Heart right ventricle (tissue), 16 donors: Measurements from ENCODE around the gene MALSU1. TPM values are rescaled to one million over a fixed set of nuclear protein-coding genes. Genes with fewer than 3 reads are reported as not detected.
A peak's percentile ranks its signal among the peaks of the same experiment; 100 is the strongest.

ENCODE experiments used
- ATAC-seq, 8 donors: fragments of 200-7000 bp; cut with Tn5 transposase; one replicate each; pipeline ENCODE4 v1.9.1; 2020; ENCODE audit warnings: mild to moderate bottlenecking in 8 of 8, moderate library complexity in 8 of 8, moderate number of reproducible peaks in 1 of 8
- DNase-seq, 2 donors: peaks; one replicate each; pipeline ENCODE4 v3.0.0-alpha.2; 2020
- H3K27ac ChIP-seq, 10 donors: fragments of 200-600 bp; sonication (generic) in 2 of 10; one replicate each; pipeline versions ENCODE4 v1.5.0 to v1.8.0; 2020 to 2022; ENCODE audit warnings: mild to moderate bottlenecking in 3 of 10
- H3K27me3 ChIP-seq, 7 donors: fragments of 200-600 bp; one replicate each; pipeline ENCODE4 v1.8.0; 2021 to 2022; ENCODE audit warnings: mild to moderate bottlenecking in 2 of 7
- H3K36me3 ChIP-seq, 9 donors: fragments of 200-600 bp; sonication (generic) in 1 of 9; one replicate each; pipeline versions ENCODE4 v1.5.0 to v1.8.0; 2020 to 2022; ENCODE audit warnings: mild to moderate bottlenecking in 2 of 9
- H3K4me1 ChIP-seq, 9 donors: fragments of 200-600 bp; sonication (generic) in 1 of 9; one replicate each; pipeline versions ENCODE4 v1.5.0 to v1.8.0; 2020 to 2022; ENCODE audit warnings: mild to moderate bottlenecking in 4 of 9
- H3K4me3 ChIP-seq, 10 donors: fragments of 200-600 bp; sonication (generic) in 2 of 10; one replicate each; pipeline versions ENCODE4 v1.5.0 to v1.8.0; 2020 to 2022; ENCODE audit warnings: mild to moderate bottlenecking in 7 of 10, moderate library complexity in 2 of 10
- H3K9me3 ChIP-seq, 11 donors: fragments of 200-600 bp in 10 of 11; sonication (generic) in 2 of 11; one replicate each; pipeline versions ENCODE4 v1.5.0 to v1.8.0; 2013 to 2022; ENCODE audit warnings: mild to moderate bottlenecking in 2 of 11, control low read depth in 1 of 11, moderate library complexity in 1 of 11
- CTCF ChIP-seq, 9 donors: fragments of 200-600 bp; sonication (generic) in 2 of 9; IDR thresholded peaks; one replicate each; pipeline versions ENCODE4 v1.5.0 to v1.8.0; 2021 to 2022; ENCODE audit warnings: antibody characterized with exemption in 9 of 9, mild to moderate bottlenecking in 5 of 9, moderate library complexity in 1 of 9
- WGBS, 2 donors: extraction: QIAGEN DNeasy Blood & Tissue Kit; methylation state at CpG; one replicate each; pipeline ENCODE4 v1.1.7; 2013; ENCODE audit warnings: inconsistent platforms in 1 of 2; 5-methylcytosine and 5-hydroxymethylcytosine counted together
- intact Hi-C, 10 donors: fragments of 100-400 bp; cut with DNase I; formaldehyde crosslinking; loops; one replicate each; pipeline versions ENCODE4 v1.11.1 to v1.14.2; 2022
- polyA plus RNA-seq, 2 donors: library from polyadenylated mRNA; stranded (reverse); fragments of 200-250 nt; gene quantifications; one replicate each; pipeline ENCODE4 v1.2.3, GENCODE V29; 2013
- total RNA-seq, 10 donors: library from RNA; stranded (reverse); fragmentation: NEBNext Ultra II Directional in 3 of 10; extraction: Animal tissue kit (Norgen Biotek cat#: 25700) in 3 of 10; gene quantifications; one replicate each; pipeline versions ENCODE4 v1.2.1 to v1.2.4, GENCODE V29; 2021 to 2023
- donor health status: Arrhythmogenic right ventricular cardiomyopathy.
- donor health status: ischemic (EF 13 %, LVEDD 7.1; RV severe dilation, severe dysfunction).
- donor health status: healthy with polysubstance abuse.
- donor health status: DM: no; HTN: yes; CAD: no.
- donor health status: DM: no; HTN: no; CAD: no.
- donor health status: ischemic (EF 25% LVEDD 6.9; RV normal size, moderate dysfunction).
- donor health status: ischemic (EF 25% LVEDD 5.7; RV mildly dilated, moderate dysfunction).
- donor health status: healthy.
- donor health status: DM: yes; HTN: yes; CAD: no.
- donor health status: Ischemic cardiomyopathy.
- donor health status: ischemic (EF 35%, LVEDD 5.7; RV mildly dilated, moderate dysfunction).
- donor health status: nonischemic (EF 11% LVEDD 7.7; RV severe dilation, severe dysfunction).
- donor health status: DM: yes; HTN: yes; CAD: no.
- donor health status: PGD.
- donor health status: ischemic (EF 29% LVEDD 5.4; RV normal size, mild dysfunction).
- donor health status: nonischemic (EF 23%, LVEDD 6.1; RV moderate dilation, normal function).

MALSU1 gene
- total and polyA plus RNA-seq, 12 donors: 21.4 to 132 (median 99.3) TPM

GRCh38 chr7:23256731-23257130 lies 42.4 kb upstream of the MALSU1 start:
- WGBS, 2 donors: 84 to 86% methylated on average over 7 of the region's 7 CpGs
- H3K4me3 ChIP-seq: no peak overlapping the region
- intact Hi-C loops: loop anchor here in 1 of 10 donors (5.0 to 10.0 kb wide), 2 partner anchors 64 to 152 kb away; partner anchors contain the start of gene KLHL7
- H3K27me3 ChIP-seq: peaks cover 0 to 10% (median 0%) of the 10 kb centered on the region in 7 donors
- no peak for DNase-seq
- peaks cover 0 to 92% (median 24%) of the 10 kb centered on the region in 9 donors for H3K36me3 ChIP-seq
- no peak overlapping the region for H3K27ac ChIP-seq
- H3K9me3 ChIP-seq: peaks cover 0 to 6% (median 0%) of the 10 kb centered on the region in 11 donors
- H3K4me1 ChIP-seq: no peaks in the 10 kb centered on the region
- ATAC-seq: no peak
- no peak for TF ChIP-seq CTCF (IDR thresholded peaks at IDR 0.05)

DNA sequence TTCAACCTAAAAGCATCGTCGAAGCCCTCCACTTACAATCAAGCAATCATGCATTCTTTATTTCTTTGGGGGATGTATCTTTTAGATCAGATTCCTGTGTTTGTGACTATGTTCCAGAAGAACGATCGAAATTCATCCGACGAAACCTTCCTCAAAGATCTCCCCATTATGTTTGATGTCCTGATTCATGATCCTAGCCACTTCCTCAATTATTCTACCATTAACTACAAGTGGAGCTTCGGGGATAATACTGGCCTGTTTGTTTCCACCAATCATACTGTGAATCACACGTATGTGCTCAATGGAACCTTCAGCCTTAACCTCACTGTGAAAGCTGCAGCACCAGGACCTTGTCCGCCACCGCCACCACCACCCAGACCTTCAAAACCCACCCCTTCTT lies 38.8 kb upstream of the MALSU1 start:
- Histone ChIP-seq H3K36me3 (peaks cover 0 to 87% (median 19%) of the 10 kb centered on the region in 9 donors), H3K27me3 (peaks cover 0 to 7% (median 0%) of the 10 kb centered on the region in 7 donors), H3K9me3 (no peaks in the 10 kb centered on the region), H3K27ac (no peak overlapping the region), H3K4me1 (no peaks in the 10 kb centered on the region), H3K4me3 (no peak overlapping the region)
- ATAC-seq (no peak), DNase-seq (no peak)
- intact Hi-C loops: loop anchor here in 4 of 10 donors (5.0 to 10.0 kb wide), 3 partner anchors 73 to 156 kb away; partner anchors contain the start of genes KLHL7 (in 1 of the 4) and NUP42 (in 1 of the 4)
- TF ChIP-seq CTCF (IDR thresholded peaks at IDR 0.05): no peak
- WGBS, 2 donors: 87 to 90% methylated on average over 10 of the region's 10 CpGs

DNA sequence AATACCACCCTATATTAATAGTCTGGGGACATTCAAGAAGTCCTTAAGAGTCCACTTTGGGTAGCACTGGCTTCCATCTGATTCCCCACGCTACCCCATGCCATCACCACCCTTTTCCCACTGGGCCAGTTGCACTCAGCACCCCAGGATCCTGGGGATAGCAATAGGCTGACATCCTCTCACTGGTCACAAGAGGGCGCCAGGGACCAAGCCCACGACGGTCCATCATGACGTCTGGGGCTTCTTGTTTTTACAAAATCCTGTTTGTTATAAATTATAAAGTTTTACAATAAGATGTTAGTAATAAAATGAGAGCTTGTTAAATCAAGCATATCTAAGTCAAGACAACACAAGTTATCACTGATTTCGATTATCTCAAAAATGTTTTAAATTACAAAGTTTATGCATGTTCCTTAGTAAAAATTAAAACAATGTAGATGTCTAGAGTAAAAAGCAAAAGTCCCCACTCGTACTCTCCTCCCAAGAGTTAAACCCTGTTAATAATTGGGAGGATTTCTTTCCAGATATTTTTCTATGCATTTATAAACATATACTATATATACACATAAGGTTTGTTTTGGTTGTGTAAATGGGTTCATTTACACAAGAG lies 37.2 kb upstream of the MALSU1 start:
- Histone ChIP-seq H3K27me3 (peaks cover 0 to 3% (median 0%) of the 10 kb centered on the region in 7 donors), H3K9me3 (no peaks in the 10 kb centered on the region), H3K4me1 (no peaks in the 10 kb centered on the region), H3K27ac (no peak overlapping the region), H3K36me3 (peaks cover 0 to 86% (median 18%) of the 10 kb centered on the region in 9 donors), H3K4me3 (no peak overlapping the region)
- peak; percentile 32 to 45 for DNase-seq
- WGBS, 2 donors: 9% methylated on average over 7 of the region's 7 CpGs
- intact Hi-C loops: loop anchor here in 4 of 10 donors (5.0 to 10.0 kb wide), 3 partner anchors 75 to 157 kb away; partner anchors contain the start of genes KLHL7 (in 1 of the 4) and NUP42 (in 1 of the 4)
- ATAC-seq: peak; percentile 65 to 82 (median 74)
- peak; percentile 49 to 91 (median 80) for TF ChIP-seq CTCF (IDR thresholded peaks at IDR 0.05)

GRCh38 chr7:23264916-23265458 lies 34.2 kb upstream of the MALSU1 start:
- no peak for DNase-seq
- intact Hi-C loops: loop anchor here in 4 of 10 donors (5.0 to 10.0 kb wide), 3 partner anchors 78 to 160 kb away; partner anchors contain the start of genes KLHL7 (in 1 of the 4) and NUP42 (in 1 of the 4)
- ATAC-seq: no peak
- H3K4me3 ChIP-seq: no peak overlapping the region
- H3K27ac ChIP-seq: no peak overlapping the region
- no peaks in the 10 kb centered on the region for H3K27me3 ChIP-seq
- H3K9me3 ChIP-seq: no peaks in the 10 kb centered on the region
- H3K4me1 ChIP-seq: peaks cover 0 to 7% (median 0%) of the 10 kb centered on the region in 9 donors
- H3K36me3 ChIP-seq: peaks cover 0 to 81% (median 5%) of the 10 kb centered on the region in 9 donors
- no peak for TF ChIP-seq CTCF (IDR thresholded peaks at IDR 0.05)
- 68 to 72% methylated on average over 7 of the region's 7 CpGs for WGBS, 2 donors
